Measurements from ENCODE around the gene SMYD3.

Gene SMYD3

GRCh38 chr1:246160905-246161304 lies 346.2 kb downstream of the SMYD3 start:
- H3K4me3 ChIP-seq (ENCODE audit: low read length), result no peak overlapping the region
- DNase-seq (ENCODE audit: low read depth), result no peak
- TF ChIP-seq CTCF (conservative IDR thresholded peaks at IDR 0.05; ENCODE audit: low read depth, low read length), result no peak

GRCh38 chr1:246160374-246160773 lies 346.7 kb downstream of the SMYD3 start:
- H3K4me3 ChIP-seq (ENCODE audit: low read length), result no peak overlapping the region
- no peak for TF ChIP-seq CTCF (conservative IDR thresholded peaks at IDR 0.05; ENCODE audit: low read depth, low read length)
- DNase-seq (ENCODE audit: low read depth), result no peak

GRCh38 chr1:246159279-246160227 lies 347.5 kb downstream of the SMYD3 start:
- H3K4me3 ChIP-seq (ENCODE audit: low read length), result no peak overlapping the region
- no peak for TF ChIP-seq CTCF (conservative IDR thresholded peaks at IDR 0.05; ENCODE audit: low read depth, low read length)

GRCh38 chr1:246158131-246158530 lies 348.9 kb downstream of the SMYD3 start:
- H3K4me3 ChIP-seq (ENCODE audit: low read length), result no peak overlapping the region
- DNase-seq (ENCODE audit: low read depth), result no peak

More at GRCh38 chr1:246159279-246160227, 347.5 kb downstream of the SMYD3 start:
- DNase-seq (ENCODE audit: low read depth), result no peak

GRCh38 chr1:246157516-246157915 lies 349.6 kb downstream of the SMYD3 start:
- no peak overlapping the region for H3K4me3 ChIP-seq (ENCODE audit: low read length)
- no peak for DNase-seq (ENCODE audit: low read depth)
- no peak for TF ChIP-seq CTCF (conservative IDR thresholded peaks at IDR 0.05; ENCODE audit: low read depth, low read length)

More at GRCh38 chr1:246158131-246158530, 348.9 kb downstream of the SMYD3 start:
- no peak for TF ChIP-seq CTCF (conservative IDR thresholded peaks at IDR 0.05; ENCODE audit: low read depth, low read length)

- no peak for TF ChIP-seq CTCF (conservative IDR thresholded peaks at IDR 0.05; ENCODE audit: low read depth, low read length)
- no peak overlapping the region for H3K4me3 ChIP-seq (ENCODE audit: low read length)
- DNase-seq (ENCODE audit: low read depth), result no peak
Observed at GRCh38 chr1:246156847-246157246, 350.2 kb downstream of the SMYD3 start.

- no peak overlapping the region for H3K4me3 ChIP-seq (ENCODE audit: low read length)
- peak; percentile 30 for DNase-seq (ENCODE audit: low read depth)
- no peak for TF ChIP-seq CTCF (conservative IDR thresholded peaks at IDR 0.05; ENCODE audit: low read depth, low read length)
Observed at GRCh38 chr1:246155923-246156322, 351.2 kb downstream of the SMYD3 start.
